Endothelial cell of umbilical vein (primary cell): ENCODE measurements around the gene ATP6V1G3. TPM values are rescaled to one million over a fixed set of nuclear protein-coding genes. Genes with fewer than 3 reads are reported as not detected.

ENCODE experiments used
- BruUV-seq: library from RNA; stranded (reverse); fragments of 400-500 nt; replicated peaks from 2 replicates; lab custom pipeline; 2021; lab: Mats Ljungman, UMichigan
- CTCF ChIA-PET: fragments of 300-600, 350-600 bp; sonication (Branson Sonifier 250); formaldehyde crosslinking; loops from one replicate; lab custom pipeline; 2021; ENCODE audit warnings: antibody characterized with exemption, inconsistent platforms; lab: Charles Lee
- POLR2A ChIA-PET: fragments of 300-600, 350-600 bp; sonication (Branson Sonifier 250); formaldehyde crosslinking; loops from one replicate; lab custom pipeline; 2021; ENCODE audit warnings: antibody characterized with exemption, inconsistent platforms; lab: Charles Lee
- DNase-seq: peaks from one replicate; pipeline ENCODE4 v3.0.0-alpha.2; 2011; ENCODE audit warnings: low read depth, low spot score
- FAIRE-seq: peaks from 2 replicates; lab custom pipeline; 2011; peaks lifted over from hg19 to GRCh38; lab: Jason Lieb, UNC
- H2AFZ ChIP-seq: 2 replicates; pipeline ENCODE4 v1.6.0; 2012; ENCODE audit warnings: low read depth, low read length, control low read depth, inconsistent platforms
- H3K27ac ChIP-seq: 2 replicates; pipeline ENCODE4 v1.5.1; 2011; ENCODE audit warnings: low read depth, mild to moderate bottlenecking, control low read depth, low read length, moderate library complexity; ENCODE audit not compliant: insufficient read depth
- H3K27me3 ChIP-seq, 2 experiments: 2 replicates each; pipeline versions ENCODE4 v1.6.0 to v1.6.1; 2011; ENCODE audit warnings: low read length in 2 of 2, mixed read lengths in 1 of 2; ENCODE audit not compliant: control insufficient read depth in 2 of 2, insufficient read depth in 2 of 2
- H3K36me3 ChIP-seq, 2 experiments: 2 replicates in 1 of 2; 3 replicates in 1 of 2; pipeline ENCODE4 v1.5.1; 2011; ENCODE audit warnings: low read length in 2 of 2, mild to moderate bottlenecking in 1 of 2, moderate library complexity in 1 of 2; ENCODE audit not compliant: control insufficient read depth in 2 of 2, insufficient read depth in 2 of 2; ENCODE audit errors: extremely low read depth in 1 of 2
- H3K4me1 ChIP-seq: 3 replicates; pipeline ENCODE4 v1.5.1; 2011; ENCODE audit warnings: mild to moderate bottlenecking, low read length; ENCODE audit not compliant: control insufficient read depth, insufficient read depth; ENCODE audit errors: extremely low read depth
- H3K4me2 ChIP-seq: 2 replicates; pipeline ENCODE4 v1.6.1; 2011; ENCODE audit warnings: low read length, control low read depth, mixed read lengths; ENCODE audit not compliant: insufficient read depth
- H3K4me3 ChIP-seq, 3 experiments: fragments of 200-600 bp in 1 of 3; sonication (generic), shearing (Covaris generic) in 1 of 3; replicated peaks in 1 of 3; 2 replicates each; pipeline ENCODE4 v1.5.1; 2011 to 2016; ENCODE audit warnings: control low read depth in 3 of 3, low read length in 3 of 3, mild to moderate bottlenecking in 2 of 3, inconsistent platforms in 1 of 3, low read depth in 1 of 3, moderate library complexity in 1 of 3; ENCODE audit not compliant: insufficient read depth in 1 of 3
- H3K79me2 ChIP-seq: 2 replicates; pipeline ENCODE4 v1.6.0; 2012; ENCODE audit warnings: low read length, inconsistent platforms; ENCODE audit not compliant: control insufficient read depth, insufficient read depth
- H3K9ac ChIP-seq: replicated peaks from 2 replicates; pipeline ENCODE3; 2011; ENCODE audit warnings: low read length, control low read depth; ENCODE audit not compliant: insufficient read depth; ENCODE audit errors: extremely low read depth
- H3K9me1 ChIP-seq: replicated peaks from 3 replicates; pipeline ENCODE4 v1.6.0; 2011; ENCODE audit warnings: mild to moderate bottlenecking, low read length; ENCODE audit not compliant: control insufficient read depth, insufficient read depth; ENCODE audit errors: extremely low read depth
- H3K9me3 ChIP-seq: replicated peaks from 2 replicates; pipeline ENCODE4 v1.5.1; 2012; ENCODE audit warnings: low read length, inconsistent platforms; ENCODE audit not compliant: control insufficient read depth, insufficient read depth
- H4K20me1 ChIP-seq: replicated peaks from 2 replicates; pipeline ENCODE3; 2011; ENCODE audit warnings: mild to moderate bottlenecking, low read length; ENCODE audit not compliant: control insufficient read depth, insufficient read depth; ENCODE audit errors: extremely low read depth
- CTCF ChIP-seq, 2 donors: IDR thresholded peaks; 1 replicate in 1 of 2; 2 replicates in 1 of 2; pipeline ENCODE4 v1.5.1; 2011; ENCODE audit warnings: low read length in 2 of 2, mild to moderate bottlenecking in 2 of 2, moderate library complexity in 2 of 2, control low read depth in 1 of 2, inconsistent platforms in 1 of 2, low read depth in 1 of 2; ENCODE audit not compliant: insufficient read depth in 1 of 2; ENCODE audit errors: extremely low read depth in 1 of 2
- EZH2 ChIP-seq: IDR thresholded peaks from 2 replicates; pipeline ENCODE4 v1.6.1; 2012; ENCODE audit warnings: borderline replicate concordance, low read depth, mild to moderate bottlenecking, moderate library complexity, low read length, inconsistent platforms; ENCODE audit not compliant: severe bottlenecking
- FOS ChIP-seq: IDR thresholded peaks from 2 replicates; pipeline ENCODE4 v1.6.1; 2011; ENCODE audit warnings: mild to moderate bottlenecking, low read length, moderate library complexity, borderline replicate concordance; ENCODE audit not compliant: insufficient read depth
- GATA2 ChIP-seq: IDR thresholded peaks from 2 replicates; pipeline ENCODE4 v1.7.0; 2011; ENCODE audit warnings: low read depth, mild to moderate bottlenecking, moderate library complexity, mixed read lengths, low read length; ENCODE audit not compliant: insufficient read length, insufficient read depth
- JUN ChIP-seq: IDR thresholded peaks from 2 replicates; pipeline ENCODE4 v1.6.1; 2011; ENCODE audit warnings: borderline replicate concordance, low read depth; ENCODE audit not compliant: insufficient read length, insufficient read depth
- MAX ChIP-seq: IDR thresholded peaks from 2 replicates; pipeline ENCODE4 v1.6.1; 2011; ENCODE audit not compliant: insufficient read depth, insufficient read length
- MYC ChIP-seq: IDR thresholded peaks from one replicate; pipeline ENCODE4 v1.6.1; 2011; ENCODE audit warnings: mild to moderate bottlenecking, low read depth, low read length
- POLR2A ChIP-seq: IDR thresholded peaks from 2 replicates; pipeline ENCODE4 v1.6.1; 2012; ENCODE audit warnings: low read depth, mild to moderate bottlenecking, control low read depth, low read length
- POLR2AphosphoS5 ChIP-seq: IDR thresholded peaks from 2 replicates; pipeline ENCODE4 v1.6.1; 2012; ENCODE audit warnings: low read depth, mild to moderate bottlenecking, control low read depth, low read length, moderate library complexity; ENCODE audit not compliant: insufficient read depth
- dilution Hi-C: fragments of 300-500 bp; cut with MboI; formaldehyde crosslinking; loops from one replicate; pipeline ENCODE4 v1.15.0; 2019; ENCODE audit warnings: low sequenced_read_pairs; ENCODE audit not compliant: extremely low pct_ligation_motif_present
- intact Hi-C: fragments of 100-400 bp; cut with micrococcal nuclease; formaldehyde crosslinking; loops from one replicate; pipeline ENCODE4 v1.10.0; 2022
- polyA plus RNA-seq, 4 experiments: library from polyadenylated mRNA; depleted of rRNA in 3 of 4; stranded (reverse) in 3 of 4; unstranded in 1 of 4; fragments of >200 nt; gene quantifications; 2 replicates each; pipeline versions ENCODE4 v1.2.1 to v1.2.3, GENCODE V29; 2011 to 2012; ENCODE audit warnings: missing spikeins in 1 of 4
- total RNA-seq: library from RNA; stranded (reverse); gene quantifications from 2 replicates; pipeline ENCODE4 v1.2.3, GENCODE V29; 2021

ATP6V1G3 gene
- total and polyA plus RNA-seq, 2 donors (not counting 3 experiments of a cell fraction or from before 2014, with no cell fraction given): not detected

- intact Hi-C loops: no loop called here
- DNase-seq: no peak
Measured at GRCh38 chr1:198574325-198574724, 33.8 kb upstream of the ATP6V1G3 start.

GRCh38 chr1:198564716-198565115, 24.2 kb upstream of the ATP6V1G3 start:
- no peaks in the 10 kb centered on the region for H3K9me1 ChIP-seq
- H3K9ac ChIP-seq: no peak overlapping the region
- H3K27me3 ChIP-seq: no peaks in the 10 kb centered on the region
- TF ChIP-seq MYC (no peak), JUN (no peak), GATA2 (no peak), POLR2A (no peak), CTCF (IDR thresholded peaks at IDR 0.05; ENCODE audit: extremely low read depth in 1 of 2, insufficient read depth in 1 of 2, low read depth in 1 of 2, low read length in 2 of 2) (no peak), FOS (no peak), MAX (no peak), POLR2AphosphoS5 (no peak), EZH2 (no peak)
- H3K4me3 ChIP-seq: no peak overlapping the region
- H3K36me3 ChIP-seq: no peaks in the 10 kb centered on the region
- no peak overlapping the region for H2AFZ ChIP-seq
- H3K4me1 ChIP-seq: peaks cover 17% of the 10 kb centered on the region
- H3K9me3 ChIP-seq: no peaks in the 10 kb centered on the region
- H3K27ac ChIP-seq: no peak overlapping the region
- no peak for DNase-seq
- dilution Hi-C loops (no loop called here), intact Hi-C loops (no loop called here)
- no peak for FAIRE-seq
- no TSS peak for BruUV-seq
- H4K20me1 ChIP-seq: no peaks in the 10 kb centered on the region
- no peak overlapping the region for H3K4me2 ChIP-seq
- H3K79me2 ChIP-seq: no peaks in the 10 kb centered on the region
- ChIA-PET POLR2A (no interaction called here), CTCF (no interaction called here)

More at GRCh38 chr1:198574325-198574724, 33.8 kb upstream of the ATP6V1G3 start:
- no TSS peak for BruUV-seq
- H4K20me1 ChIP-seq: no peaks in the 10 kb centered on the region
- ChIA-PET POLR2A (no interaction called here), CTCF (interaction anchor here (1.3 kb wide), 1 partner anchor 20 kb away, joined by 3 read pairs; no protein-coding TSS in a partner anchor)
- H2AFZ ChIP-seq: no peak overlapping the region
- H3K4me1 ChIP-seq: no peaks in the 10 kb centered on the region
- dilution Hi-C loops: no loop called here
- H3K9ac ChIP-seq: no peak overlapping the region
- no peak overlapping the region for H3K4me2 ChIP-seq
- no peak for FAIRE-seq
- H3K27me3 ChIP-seq: no peaks in the 10 kb centered on the region
- TF ChIP-seq MAX (no peak), EZH2 (no peak), POLR2A (no peak), FOS (no peak)
- H3K79me2 ChIP-seq: no peaks in the 10 kb centered on the region
- no peaks in the 10 kb centered on the region for H3K36me3 ChIP-seq
- no peaks in the 10 kb centered on the region for H3K9me1 ChIP-seq
- no peak overlapping the region for H3K27ac ChIP-seq
- H3K4me3 ChIP-seq: no peak overlapping the region
- no peaks in the 10 kb centered on the region for H3K9me3 ChIP-seq
